Activated T-cell treated with anti-CD3 and anti-CD28 coated beads, Interleukin-2, amount 50 U/mL, for 24 hours (primary cell): ENCODE measurements around the gene ZNF839.
A peak's percentile ranks its signal among the peaks of the same experiment; 100 is the strongest.
"Not testable (repeated sequence)": the region's sequence is repeated elsewhere in the genome, so short reads cannot be mapped to it uniquely, and the experiment has no call there.

Experiments
- DNase-seq: peaks from one replicate; pipeline ENCODE4 v3.0.0-alpha.2; 2020
- H3K27ac Mint-ChIP-seq: 2 replicates; pipeline ENCODE4 v1.8.0; 2020; ENCODE audit warnings: mild to moderate bottlenecking, mixed read lengths
- H3K27me3 Mint-ChIP-seq: 2 replicates; pipeline ENCODE4 v1.8.0; 2020; ENCODE audit warnings: mixed read lengths
- H3K36me3 Mint-ChIP-seq: 2 replicates; pipeline ENCODE4 v1.8.0; 2020; ENCODE audit warnings: low read depth, mixed read lengths
- H3K4me1 Mint-ChIP-seq: 2 replicates; pipeline ENCODE4 v1.8.0; 2020; ENCODE audit warnings: low read depth, mixed read lengths
- H3K4me3 Mint-ChIP-seq: 2 replicates; pipeline ENCODE4 v1.8.0; 2020; ENCODE audit warnings: mild to moderate bottlenecking, moderate library complexity, mixed read lengths
- H3K9me3 Mint-ChIP-seq: 2 replicates; pipeline ENCODE4 v1.8.0; 2020; ENCODE audit warnings: mixed read lengths

Gene ZNF839

DNA sequence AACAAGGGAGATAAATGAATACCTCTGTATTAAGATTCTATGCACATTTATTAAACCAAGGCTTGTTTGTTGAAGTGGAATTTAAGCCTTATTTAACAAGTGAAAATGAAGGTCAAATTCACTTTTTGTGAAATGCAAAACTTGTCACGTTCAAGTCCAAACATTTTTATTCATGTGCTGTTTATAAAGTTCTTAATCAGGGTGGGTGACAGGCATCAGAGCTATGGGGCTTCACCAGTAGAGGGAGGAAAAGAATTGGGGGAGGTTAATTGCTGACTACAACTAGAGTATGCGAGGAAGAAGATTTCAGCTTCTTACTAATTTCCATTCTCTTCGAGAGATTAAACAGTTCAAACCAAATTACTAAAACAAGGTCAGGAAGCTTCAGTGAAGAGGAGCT, 24.3 kb upstream of the ZNF839 start:
- H3K4me3 Mint-ChIP-seq: no peak overlapping the region
- peaks cover 3% of the 10 kb centered on the region for H3K4me1 Mint-ChIP-seq
- no peak for DNase-seq
- H3K36me3 Mint-ChIP-seq: no peaks in the 10 kb centered on the region
- no peak overlapping the region for H3K27ac Mint-ChIP-seq
- no peaks in the 10 kb centered on the region for H3K27me3 Mint-ChIP-seq
- no peaks in the 10 kb centered on the region for H3K9me3 Mint-ChIP-seq

DNA sequence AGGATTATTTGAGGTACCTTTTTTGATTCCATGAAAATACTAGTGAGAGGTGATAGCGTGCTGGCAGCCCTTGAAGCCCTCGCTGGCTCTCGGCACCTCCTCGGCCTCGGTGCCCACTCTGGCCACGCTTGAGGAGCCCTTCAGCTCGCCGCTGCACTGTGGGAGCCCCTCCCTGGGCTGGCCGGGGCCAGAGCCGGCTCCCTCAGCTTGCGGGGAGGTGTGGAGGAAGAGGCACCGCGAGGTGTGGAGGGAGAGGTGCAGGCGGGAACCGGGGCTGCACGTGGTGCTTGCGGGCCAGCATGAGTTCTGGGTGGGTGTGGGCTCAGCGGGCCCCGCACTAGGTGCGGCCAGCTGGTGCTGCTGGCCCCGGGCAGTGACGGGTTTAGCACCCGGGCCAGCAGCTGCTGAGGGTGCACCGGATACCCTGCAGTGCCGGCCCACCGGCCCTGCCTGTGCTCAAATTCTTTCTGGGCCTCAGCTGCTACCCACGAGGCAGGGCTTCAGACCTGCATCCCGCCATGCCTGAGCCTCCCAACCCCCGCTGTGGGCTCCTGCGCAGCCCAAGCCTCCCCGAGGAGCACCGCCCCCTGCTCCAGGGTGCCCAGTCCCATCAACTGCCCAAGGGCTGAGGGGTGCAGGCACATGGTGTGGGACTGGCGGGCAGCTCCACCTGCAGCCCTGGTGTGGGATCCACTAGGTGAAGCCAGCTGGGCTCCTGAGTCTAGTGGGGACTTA, 21.9 kb upstream of the ZNF839 start:
- Mint-ChIP-seq H3K36me3 (no peaks in the 10 kb centered on the region), H3K27me3 (no peaks in the 10 kb centered on the region), H3K27ac (no peak overlapping the region), H3K4me3 (no peak overlapping the region), H3K4me1 (peaks cover 3% of the 10 kb centered on the region), H3K9me3 (no peaks in the 10 kb centered on the region)
- no peak for DNase-seq

DNA sequence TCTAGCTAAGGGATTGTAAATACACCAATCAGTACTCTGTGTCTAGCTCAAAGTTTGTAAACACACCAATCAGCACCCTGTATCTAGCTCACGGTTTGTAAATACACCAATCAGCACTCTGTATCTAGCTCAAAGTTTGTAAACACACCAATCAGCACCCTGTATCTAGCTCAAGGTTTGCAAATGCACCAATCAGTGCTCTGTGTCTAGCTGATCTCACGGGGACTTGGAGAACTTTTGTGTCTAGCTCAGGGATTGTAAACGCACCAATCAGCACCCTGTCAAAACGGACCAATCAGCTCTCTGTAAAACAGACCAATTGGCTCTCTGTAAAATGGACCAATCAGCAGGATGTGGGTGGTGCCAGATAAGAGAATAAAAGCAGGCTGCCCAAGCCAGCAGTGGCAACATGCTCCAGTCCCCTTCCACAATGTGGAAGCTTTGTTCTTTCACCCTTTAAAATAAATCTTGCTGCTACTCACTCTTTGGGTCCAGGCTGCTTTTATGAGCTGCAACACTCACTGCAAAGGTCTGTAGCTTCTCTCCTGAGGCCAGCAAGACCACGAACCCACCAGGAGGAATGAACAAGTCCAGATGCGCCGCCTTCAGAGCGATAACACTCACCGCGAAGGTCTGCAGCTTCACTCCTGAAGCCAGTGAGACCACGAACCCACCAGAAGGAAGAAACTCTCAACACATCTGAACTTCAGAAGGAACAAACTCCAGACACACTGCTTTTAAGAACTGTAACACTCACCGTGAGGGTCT, 21.1 kb upstream of the ZNF839 start:
- H3K27me3 Mint-ChIP-seq, H3K36me3 Mint-ChIP-seq, H3K9me3 Mint-ChIP-seq, DNase-seq, H3K4me1 Mint-ChIP-seq, H3K27ac Mint-ChIP-seq: not testable (repeated sequence)
- H3K4me3 Mint-ChIP-seq: peak overlapping the region; percentile 49

DNA sequence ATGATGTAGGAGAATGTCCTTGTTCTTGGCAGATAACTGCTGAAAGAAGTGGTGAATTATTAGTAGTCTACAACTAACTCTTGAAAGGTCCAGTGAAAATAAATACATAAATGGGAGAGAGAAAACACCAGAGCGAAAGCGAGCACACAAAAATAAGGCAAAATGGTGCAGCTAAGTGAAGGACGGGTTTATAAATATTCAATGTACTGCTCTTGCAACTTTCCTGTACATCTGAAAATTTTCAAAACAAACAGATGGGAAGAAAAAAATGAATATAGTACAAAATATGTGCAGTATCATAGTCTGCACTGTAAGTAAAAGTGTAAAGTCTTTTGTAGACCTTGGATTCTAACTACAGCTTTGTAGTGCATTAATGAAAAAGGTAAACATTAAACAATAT, 15.9 kb upstream of the ZNF839 start:
- no peak for DNase-seq
- H3K36me3 Mint-ChIP-seq: peaks cover 3% of the 10 kb centered on the region
- H3K9me3 Mint-ChIP-seq: no peaks in the 10 kb centered on the region
- no peak overlapping the region for H3K27ac Mint-ChIP-seq
- peaks cover 12% of the 10 kb centered on the region for H3K4me1 Mint-ChIP-seq
- H3K27me3 Mint-ChIP-seq: no peaks in the 10 kb centered on the region
- H3K4me3 Mint-ChIP-seq: no peak overlapping the region

DNA sequence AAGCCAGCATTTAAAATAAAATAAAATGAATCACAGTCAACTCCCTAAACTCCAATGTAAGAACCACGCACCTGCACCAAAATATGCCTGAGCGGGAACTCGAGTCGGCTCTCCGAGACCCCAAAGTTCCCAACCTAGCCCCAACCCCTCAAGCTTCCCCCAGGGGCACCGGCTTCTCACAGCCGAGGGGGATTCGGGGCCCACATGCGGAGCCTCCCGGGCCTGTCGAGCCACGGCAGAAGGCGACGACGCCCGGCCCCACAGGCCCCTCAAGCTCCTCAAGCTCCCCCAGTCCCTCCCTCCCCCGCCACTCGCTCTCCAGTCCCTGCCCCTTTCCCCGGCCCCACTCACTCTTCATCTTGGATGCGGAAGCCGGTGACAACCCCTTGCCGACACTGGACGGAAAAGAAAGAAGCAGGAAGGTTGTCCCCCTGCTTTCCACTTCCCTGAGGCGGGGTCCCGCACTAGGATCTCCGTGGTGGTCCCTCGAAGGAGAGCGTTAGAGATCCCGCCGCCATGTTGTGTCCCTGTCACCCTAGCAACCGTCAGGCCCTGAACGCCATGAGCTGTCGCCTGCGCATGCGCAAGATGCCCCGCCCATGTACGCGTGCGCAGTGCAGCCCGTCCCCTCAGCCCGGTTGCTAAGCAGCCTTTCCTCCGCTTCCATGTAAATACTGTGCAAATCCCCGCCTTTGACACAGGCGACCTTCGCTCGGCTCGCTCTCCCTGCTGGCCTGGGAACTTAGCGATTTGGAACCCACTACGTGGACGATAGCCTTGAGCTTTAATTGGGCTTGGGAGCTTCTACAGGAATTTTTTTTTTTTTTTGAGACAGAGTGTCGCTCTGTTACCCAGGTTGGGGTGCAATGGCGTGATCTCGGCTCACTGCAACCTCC, 14.7 kb upstream of the ZNF839 start, which contains the start of gene MOK:
TSS of gene MOK (minus strand) at position 554 of the 896 bp plus-strand sequence. CDS start at position 358, 196 bp downstream.
- Mint-ChIP-seq H3K4me3 (peak within 1 kb of the TSS; percentile 95), H3K9me3 (no peaks in the 10 kb centered on the region), H3K36me3 (peaks cover 3% of the 10 kb centered on the region)

DNA sequence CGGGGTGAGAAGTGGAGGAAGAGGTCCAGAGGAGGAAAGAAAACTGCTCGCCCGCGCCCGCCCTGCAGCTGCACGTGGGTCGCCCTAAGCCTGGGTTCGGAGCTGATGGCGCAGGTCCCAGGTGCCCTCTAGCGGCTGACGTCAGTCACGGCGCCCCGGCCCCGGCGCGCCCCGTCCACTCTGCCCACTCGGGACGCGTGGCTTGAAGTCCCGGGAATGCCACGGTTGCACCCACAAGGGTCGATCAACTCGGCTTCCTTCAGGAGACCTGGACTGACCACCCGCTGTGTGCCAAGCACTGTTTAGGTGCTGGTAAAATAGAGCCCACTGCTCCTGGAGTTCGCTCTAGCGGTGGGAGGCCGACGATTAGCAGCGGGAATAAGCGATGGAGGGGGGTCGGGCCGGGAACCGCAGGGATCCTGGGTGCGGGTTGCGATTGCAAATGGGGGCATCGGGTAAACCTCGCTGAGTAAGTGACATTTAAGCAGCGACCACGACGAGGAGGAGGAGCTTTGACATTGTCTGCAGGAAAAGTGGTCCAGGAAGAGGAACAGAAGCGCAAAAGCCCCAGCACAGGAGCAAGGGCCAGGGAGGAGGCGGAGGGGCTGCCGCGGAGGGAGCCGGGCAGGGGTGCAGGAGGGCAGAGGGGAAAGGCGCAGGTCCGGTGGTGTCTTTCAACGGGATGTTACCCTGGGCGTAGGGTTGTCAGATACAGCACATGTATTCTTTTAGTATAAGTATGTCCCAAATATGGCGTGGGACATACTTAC, 5.1 kb upstream of the ZNF839 start:
- Mint-ChIP-seq H3K4me1 (peaks cover 52% of the 10 kb centered on the region), H3K27ac (peak overlapping the region; percentile 76), H3K36me3 (peaks cover 3% of the 10 kb centered on the region), H3K27me3 (no peaks in the 10 kb centered on the region), H3K4me3 (peak overlapping the region; percentile 81), H3K9me3 (no peaks in the 10 kb centered on the region)
- peak; percentile 88 for DNase-seq

More for the DNA sequence above, 14.7 kb upstream of the ZNF839 start, which contains the start of gene MOK:
- H3K27ac Mint-ChIP-seq: peak within 1 kb of the TSS; percentile 94
- peaks cover 11% of the 10 kb centered on the region for H3K4me1 Mint-ChIP-seq
- H3K27me3 Mint-ChIP-seq: no peaks in the 10 kb centered on the region
- DNase-seq: peak; percentile 99

DNA sequence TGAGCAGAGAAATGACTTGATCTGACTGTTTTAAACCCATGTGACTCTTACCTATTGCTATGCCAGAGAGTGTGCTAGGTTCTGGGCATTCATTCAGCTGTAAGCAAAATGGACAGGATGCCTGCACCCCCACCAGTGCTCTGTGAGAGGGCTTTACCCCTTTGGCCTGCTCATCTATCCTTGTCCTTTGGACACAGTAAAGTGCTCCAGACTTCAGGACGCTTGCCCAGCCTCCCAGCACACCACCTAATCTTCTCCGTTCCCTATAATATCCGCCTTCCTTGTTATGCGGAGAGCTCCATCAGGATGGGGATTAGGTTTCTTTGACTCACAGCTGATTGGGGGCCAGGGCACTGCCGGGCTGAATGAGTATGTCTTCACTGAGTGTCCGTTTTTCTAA, 4.4 kb upstream of the ZNF839 start:
- H3K27me3 Mint-ChIP-seq: no peaks in the 10 kb centered on the region
- no peak overlapping the region for H3K27ac Mint-ChIP-seq
- peak overlapping the region; percentile 81 for H3K4me3 Mint-ChIP-seq
- H3K36me3 Mint-ChIP-seq: peaks cover 4% of the 10 kb centered on the region
- DNase-seq: no peak
- peaks cover 52% of the 10 kb centered on the region for H3K4me1 Mint-ChIP-seq
- H3K9me3 Mint-ChIP-seq: no peaks in the 10 kb centered on the region

DNA sequence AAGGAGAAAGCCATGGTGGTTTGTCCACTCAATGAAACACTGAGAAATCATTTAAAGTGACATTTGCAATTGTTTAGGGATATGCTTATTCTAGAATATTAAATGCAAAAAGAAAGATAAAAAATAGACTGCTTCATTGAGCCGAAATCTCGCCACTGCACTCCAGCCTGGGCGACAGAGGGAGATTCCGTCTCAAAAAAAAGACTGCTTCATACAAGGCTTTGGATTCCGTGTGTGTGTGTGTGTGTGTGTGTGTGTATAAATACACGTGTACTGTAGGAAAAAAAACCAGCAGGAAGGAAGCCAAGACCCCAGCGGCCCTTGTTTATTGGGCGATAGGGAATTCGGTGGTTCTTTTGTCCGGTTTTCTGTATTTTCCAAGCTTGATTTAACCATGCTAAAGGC, 3.2 kb upstream of the ZNF839 start:
- DNase-seq: no peak
- H3K4me3 Mint-ChIP-seq: peak overlapping the region; percentile 85
- H3K4me1 Mint-ChIP-seq: peaks cover 61% of the 10 kb centered on the region
- no peaks in the 10 kb centered on the region for H3K9me3 Mint-ChIP-seq
- no peaks in the 10 kb centered on the region for H3K27me3 Mint-ChIP-seq
- peak overlapping the region; percentile 95 for H3K27ac Mint-ChIP-seq
- H3K36me3 Mint-ChIP-seq: peaks cover 9% of the 10 kb centered on the region

DNA sequence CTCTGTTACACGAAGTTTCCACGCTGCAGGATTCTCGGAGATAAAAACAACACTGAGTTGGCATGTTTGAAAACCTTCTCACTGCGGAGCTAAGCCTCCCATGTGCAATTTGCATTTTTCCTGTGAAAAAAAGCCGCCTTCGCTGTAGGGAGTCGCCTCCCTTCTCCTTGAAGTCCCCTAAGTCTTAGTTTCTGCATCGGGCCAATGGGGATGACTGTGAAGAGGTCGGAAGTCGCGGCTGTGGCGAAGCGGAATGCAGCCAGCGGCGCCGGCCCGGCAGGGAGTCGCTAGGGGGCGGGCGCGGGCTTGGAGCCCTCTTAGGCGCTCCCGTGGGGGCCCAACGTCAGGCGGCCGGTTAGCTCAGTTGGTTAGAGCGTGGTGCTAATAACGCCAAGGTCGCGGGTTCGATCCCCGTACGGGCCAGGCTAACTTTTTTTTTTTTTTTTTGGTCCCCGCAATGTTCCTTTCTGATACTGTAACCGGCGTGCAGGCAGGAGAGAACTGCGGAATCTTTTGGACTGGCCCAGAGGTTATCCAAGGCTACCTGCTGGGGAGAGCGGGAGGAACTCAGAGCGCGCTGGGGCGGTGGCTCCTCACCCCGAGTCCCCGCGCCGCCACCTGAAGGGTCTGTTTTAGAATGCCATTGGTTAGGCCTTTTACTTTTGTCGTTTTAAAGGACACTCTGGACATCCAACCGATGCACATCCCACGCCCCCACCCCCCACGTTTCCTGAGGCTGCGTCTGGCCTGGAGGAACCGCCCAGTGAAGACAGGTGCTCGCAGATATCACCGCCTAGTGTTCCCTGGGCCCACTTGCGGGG, 2.6 kb upstream of the ZNF839 start:
- H3K27me3 Mint-ChIP-seq: no peaks in the 10 kb centered on the region
- peak; percentile 100 for DNase-seq
- H3K4me3 Mint-ChIP-seq: peak overlapping the region; percentile 85
- no peaks in the 10 kb centered on the region for H3K9me3 Mint-ChIP-seq
- peak overlapping the region; percentile 95 for H3K27ac Mint-ChIP-seq
- H3K4me1 Mint-ChIP-seq: peaks cover 67% of the 10 kb centered on the region
- peaks cover 15% of the 10 kb centered on the region for H3K36me3 Mint-ChIP-seq

DNA sequence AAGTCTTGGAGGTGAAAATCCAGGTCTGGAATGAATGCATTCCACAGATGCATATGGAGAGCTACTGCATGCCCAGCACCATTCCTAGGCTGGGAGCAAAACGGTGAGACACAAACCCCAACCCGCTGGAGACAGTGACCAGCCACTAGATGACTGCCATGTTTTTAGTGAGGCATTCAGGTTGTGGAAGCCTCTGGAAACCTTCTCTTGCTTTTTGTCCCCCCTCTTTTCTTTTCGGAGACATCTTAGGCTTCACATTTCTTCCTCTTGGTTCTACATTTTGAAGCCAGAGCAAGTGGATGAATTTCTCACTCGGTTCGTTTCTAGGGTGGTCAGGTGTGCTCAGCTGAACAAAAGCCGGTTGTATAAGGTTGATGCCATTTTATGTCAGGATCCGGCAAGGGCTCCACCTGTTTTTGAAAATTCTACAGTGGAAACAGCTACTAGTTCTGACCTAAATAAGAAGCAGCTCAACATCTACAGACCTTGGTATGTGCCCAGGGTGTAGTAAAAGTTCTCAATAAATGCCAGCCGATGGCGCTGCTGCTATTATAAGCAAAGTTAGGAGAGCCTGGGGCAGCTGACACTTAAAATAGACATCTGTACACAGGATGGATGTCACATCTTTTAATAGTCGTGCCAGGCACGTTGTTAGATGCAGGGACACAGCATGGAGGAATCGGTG, 1.8 kb upstream of the ZNF839 start:
- H3K27me3 Mint-ChIP-seq: no peaks in the 10 kb centered on the region
- peak overlapping the region; percentile 95 for H3K27ac Mint-ChIP-seq
- H3K4me1 Mint-ChIP-seq: peaks cover 70% of the 10 kb centered on the region
- H3K9me3 Mint-ChIP-seq: no peaks in the 10 kb centered on the region
- H3K4me3 Mint-ChIP-seq: peak overlapping the region; percentile 85
- no peak for DNase-seq
- peaks cover 22% of the 10 kb centered on the region for H3K36me3 Mint-ChIP-seq

DNA sequence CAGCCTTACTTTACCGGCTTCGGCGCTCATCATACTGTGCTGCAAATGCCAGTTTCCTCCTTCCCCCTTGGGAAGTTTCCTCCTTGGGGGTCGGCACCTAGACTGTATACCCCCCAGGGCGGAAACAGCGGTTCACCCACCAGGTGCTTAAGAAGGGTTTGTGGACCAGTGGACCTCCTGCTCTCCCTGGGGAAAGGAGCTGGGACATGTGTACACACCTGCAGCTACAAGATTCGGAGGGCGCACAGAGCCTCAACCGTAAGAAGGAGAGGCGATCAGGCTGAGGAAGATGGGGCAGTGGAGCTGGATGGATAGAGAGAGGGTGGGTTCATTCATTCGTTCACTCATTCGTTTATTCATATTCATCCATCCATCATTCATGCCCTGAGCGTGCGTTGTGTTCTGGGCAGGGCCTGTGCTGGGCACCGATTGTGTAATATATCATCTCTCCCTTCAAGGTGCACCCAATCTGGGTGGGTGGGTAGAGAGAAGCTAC, 717 bp upstream of the ZNF839 start:
- Mint-ChIP-seq H3K4me1 (peaks cover 68% of the 10 kb centered on the region), H3K9me3 (no peaks in the 10 kb centered on the region), H3K27me3 (no peaks in the 10 kb centered on the region), H3K4me3 (peak overlapping the region; percentile 85), H3K36me3 (peaks cover 32% of the 10 kb centered on the region), H3K27ac (peak overlapping the region; percentile 95)
- no peak for DNase-seq

DNA sequence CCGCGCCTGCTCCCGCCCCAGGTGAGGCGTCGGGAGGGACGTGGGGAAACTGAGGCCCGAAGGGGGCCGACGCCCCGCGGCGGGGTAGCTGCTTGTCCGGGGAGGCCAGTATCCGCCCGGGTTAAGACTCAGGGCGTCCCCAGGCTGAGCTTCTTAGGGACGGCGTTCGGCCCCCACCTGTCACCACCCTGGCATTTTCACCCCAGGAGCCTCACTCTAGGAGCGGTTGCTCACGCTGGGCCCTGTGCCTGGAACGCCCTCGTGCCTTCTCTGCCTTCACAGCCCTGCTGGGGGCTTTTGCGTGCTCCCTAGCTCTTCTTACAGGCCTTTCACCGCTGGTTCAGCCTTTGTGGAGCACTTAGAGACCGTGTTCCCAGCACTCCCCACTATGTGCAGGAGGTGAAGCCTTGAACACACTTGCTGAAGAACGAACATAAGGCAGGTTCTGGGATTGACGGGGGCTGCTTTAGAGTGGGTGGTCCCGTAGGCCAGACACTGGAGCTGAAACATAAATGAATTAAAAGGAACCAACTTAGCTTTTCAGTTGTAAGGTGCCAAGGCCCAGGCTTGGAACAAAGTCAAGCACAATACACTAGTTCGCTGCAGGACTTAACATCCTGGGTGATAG, 601 bp downstream of the ZNF839 start:
- peak overlapping the region; percentile 94 for H3K27ac Mint-ChIP-seq
- H3K9me3 Mint-ChIP-seq: no peaks in the 10 kb centered on the region
- no peaks in the 10 kb centered on the region for H3K27me3 Mint-ChIP-seq
- H3K4me3 Mint-ChIP-seq: peak overlapping the region; percentile 91
- H3K36me3 Mint-ChIP-seq: peaks cover 37% of the 10 kb centered on the region
- DNase-seq: peak; percentile 78
- H3K4me1 Mint-ChIP-seq: peaks cover 56% of the 10 kb centered on the region
